ENCODE data around the gene WWOX.

Gene WWOX

GRCh38 chr16:78571898-78572358, 472.5 kb downstream of the WWOX start:
- no peaks in the 10 kb centered on the region for H3K27me3 ChIP-seq (ENCODE audit: control insufficient read depth in 2 of 2, insufficient read depth in 2 of 2, low read length in 2 of 2)
- H3K4me1 ChIP-seq (ENCODE audit: control insufficient read depth in 2 of 2, insufficient read depth in 2 of 2, low read length in 2 of 2) = no peaks in the 10 kb centered on the region
- H3K9me3 ChIP-seq (ENCODE audit: control insufficient read depth in 2 of 2, low read length in 2 of 2) = no peaks in the 10 kb centered on the region
- no peak overlapping the region for H3K4me3 ChIP-seq (ENCODE audit: low read length in 2 of 2)
- H3K9ac ChIP-seq (ENCODE audit: low read depth in 1 of 2, low read length in 2 of 2) = no peak overlapping the region
- H3K27ac ChIP-seq (ENCODE audit: low read depth in 2 of 2, low read length in 2 of 2) = no peak overlapping the region
- H3K36me3 ChIP-seq (ENCODE audit: control insufficient read depth in 2 of 2, insufficient read depth in 2 of 2, low read length in 2 of 2) = no peaks in the 10 kb centered on the region

DNA sequence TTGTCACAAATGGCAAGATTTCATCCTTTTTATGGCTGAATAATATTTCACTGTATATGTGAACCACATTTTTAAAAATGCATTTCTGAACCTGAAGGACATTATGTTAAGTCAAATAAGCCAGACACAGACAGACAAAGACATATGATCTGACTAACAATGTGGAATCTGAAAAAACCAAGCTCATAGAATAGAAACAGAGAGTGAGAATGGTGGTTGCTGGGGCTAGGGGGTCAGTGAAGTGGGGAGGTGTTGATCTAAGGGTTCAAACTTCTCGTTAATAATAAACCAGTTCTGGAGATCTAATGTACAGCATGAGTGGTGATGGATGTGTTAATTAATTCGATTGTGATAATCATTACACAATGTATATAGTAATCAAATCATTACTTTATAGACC, 475.1 kb downstream of the WWOX start:
- H3K27me3 ChIP-seq (ENCODE audit: control insufficient read depth in 2 of 2, insufficient read depth in 2 of 2, low read length in 2 of 2) = no peaks in the 10 kb centered on the region
- no peaks in the 10 kb centered on the region for H3K9me3 ChIP-seq (ENCODE audit: control insufficient read depth in 2 of 2, low read length in 2 of 2)
- no peak overlapping the region for H3K9ac ChIP-seq (ENCODE audit: low read depth in 1 of 2, low read length in 2 of 2)
- H3K36me3 ChIP-seq (ENCODE audit: control insufficient read depth in 2 of 2, insufficient read depth in 2 of 2, low read length in 2 of 2) = no peaks in the 10 kb centered on the region
- no peak overlapping the region for H3K4me3 ChIP-seq (ENCODE audit: low read length in 2 of 2)
- H3K27ac ChIP-seq (ENCODE audit: low read depth in 2 of 2, low read length in 2 of 2) = no peak overlapping the region
- no peaks in the 10 kb centered on the region for H3K4me1 ChIP-seq (ENCODE audit: control insufficient read depth in 2 of 2, insufficient read depth in 2 of 2, low read length in 2 of 2)

DNA sequence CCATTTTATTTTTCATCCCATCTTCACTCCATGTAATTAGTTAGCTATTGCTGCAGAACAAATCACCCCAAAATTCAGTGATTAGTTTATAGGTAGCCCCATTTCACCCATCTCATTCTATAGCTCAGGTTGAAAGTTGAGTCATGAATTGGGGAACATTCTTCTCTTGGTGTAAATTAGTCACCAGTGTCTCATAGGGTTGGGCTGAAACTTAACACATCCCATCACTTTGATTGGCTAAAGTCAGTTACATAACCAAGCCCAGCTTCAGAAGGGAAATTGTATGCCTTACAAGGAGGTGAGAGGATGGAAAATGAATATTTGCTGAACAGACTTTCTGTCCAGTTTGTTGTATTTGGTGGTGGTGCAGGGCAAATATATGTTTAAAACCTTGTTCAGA, 477.5 kb downstream of the WWOX start:
- Histone ChIP-seq H3K4me1 (ENCODE audit: control insufficient read depth in 2 of 2, insufficient read depth in 2 of 2, low read length in 2 of 2) (no peaks in the 10 kb centered on the region), H3K27me3 (ENCODE audit: control insufficient read depth in 2 of 2, insufficient read depth in 2 of 2, low read length in 2 of 2) (no peaks in the 10 kb centered on the region), H3K9ac (ENCODE audit: low read depth in 1 of 2, low read length in 2 of 2) (no peak overlapping the region), H3K9me3 (ENCODE audit: control insufficient read depth in 2 of 2, low read length in 2 of 2) (no peaks in the 10 kb centered on the region), H3K4me3 (ENCODE audit: low read length in 2 of 2) (no peak overlapping the region), H3K36me3 (ENCODE audit: control insufficient read depth in 2 of 2, insufficient read depth in 2 of 2, low read length in 2 of 2) (no peaks in the 10 kb centered on the region), H3K27ac (ENCODE audit: low read depth in 2 of 2, low read length in 2 of 2) (no peak overlapping the region)

- Histone ChIP-seq H3K27ac (ENCODE audit: low read depth in 2 of 2, low read length in 2 of 2) (no peak overlapping the region), H3K9me3 (ENCODE audit: control insufficient read depth in 2 of 2, low read length in 2 of 2) (no peaks in the 10 kb centered on the region), H3K9ac (ENCODE audit: low read depth in 1 of 2, low read length in 2 of 2) (no peak overlapping the region), H3K4me3 (ENCODE audit: low read length in 2 of 2) (no peak overlapping the region), H3K27me3 (ENCODE audit: control insufficient read depth in 2 of 2, insufficient read depth in 2 of 2, low read length in 2 of 2) (no peaks in the 10 kb centered on the region), H3K36me3 (ENCODE audit: control insufficient read depth in 2 of 2, insufficient read depth in 2 of 2, low read length in 2 of 2) (no peaks in the 10 kb centered on the region), H3K4me1 (ENCODE audit: control insufficient read depth in 2 of 2, insufficient read depth in 2 of 2, low read length in 2 of 2) (no peaks in the 10 kb centered on the region)
Measured at GRCh38 chr16:78577630-78578029, 478.2 kb downstream of the WWOX start.

DNA sequence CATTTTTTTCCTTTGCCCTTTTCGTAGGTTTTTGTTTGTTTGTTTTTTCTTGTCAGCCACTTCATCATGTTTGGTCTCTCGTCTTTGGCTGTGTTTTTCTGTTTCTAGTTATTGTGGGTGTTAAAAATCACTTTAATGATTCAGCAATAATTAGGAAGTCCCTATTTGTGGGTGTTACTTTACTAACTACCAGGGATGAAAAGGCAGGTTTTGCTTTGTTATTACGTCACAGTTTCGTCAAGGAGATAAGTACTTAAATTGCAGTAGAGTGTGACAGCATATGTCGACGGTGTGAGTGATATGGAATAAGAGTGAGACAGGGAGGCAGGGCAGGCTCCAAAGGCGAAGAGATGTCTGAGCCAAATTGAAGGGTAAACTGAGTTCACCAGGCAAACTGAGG, 479.6 kb downstream of the WWOX start:
- H3K36me3 ChIP-seq (ENCODE audit: control insufficient read depth in 2 of 2, insufficient read depth in 2 of 2, low read length in 2 of 2) = no peaks in the 10 kb centered on the region
- H3K9me3 ChIP-seq (ENCODE audit: control insufficient read depth in 2 of 2, low read length in 2 of 2) = no peaks in the 10 kb centered on the region
- no peak overlapping the region for H3K9ac ChIP-seq (ENCODE audit: low read depth in 1 of 2, low read length in 2 of 2)
- no peak overlapping the region for H3K27ac ChIP-seq (ENCODE audit: low read depth in 2 of 2, low read length in 2 of 2)
- no peaks in the 10 kb centered on the region for H3K27me3 ChIP-seq (ENCODE audit: control insufficient read depth in 2 of 2, insufficient read depth in 2 of 2, low read length in 2 of 2)
- no peak overlapping the region for H3K4me3 ChIP-seq (ENCODE audit: low read length in 2 of 2)
- no peaks in the 10 kb centered on the region for H3K4me1 ChIP-seq (ENCODE audit: control insufficient read depth in 2 of 2, insufficient read depth in 2 of 2, low read length in 2 of 2)

GRCh38 chr16:78583441-78583840, 484.0 kb downstream of the WWOX start:
- no peaks in the 10 kb centered on the region for H3K36me3 ChIP-seq (ENCODE audit: control insufficient read depth in 2 of 2, insufficient read depth in 2 of 2, low read length in 2 of 2)
- H3K4me3 ChIP-seq (ENCODE audit: low read length in 2 of 2) = no peak overlapping the region
- H3K27me3 ChIP-seq (ENCODE audit: control insufficient read depth in 2 of 2, insufficient read depth in 2 of 2, low read length in 2 of 2) = no peaks in the 10 kb centered on the region
- H3K4me1 ChIP-seq (ENCODE audit: control insufficient read depth in 2 of 2, insufficient read depth in 2 of 2, low read length in 2 of 2) = no peaks in the 10 kb centered on the region
- H3K9ac ChIP-seq (ENCODE audit: low read depth in 1 of 2, low read length in 2 of 2) = no peak overlapping the region
- H3K27ac ChIP-seq (ENCODE audit: low read depth in 2 of 2, low read length in 2 of 2) = no peak overlapping the region
- no peaks in the 10 kb centered on the region for H3K9me3 ChIP-seq (ENCODE audit: control insufficient read depth in 2 of 2, low read length in 2 of 2)

DNA sequence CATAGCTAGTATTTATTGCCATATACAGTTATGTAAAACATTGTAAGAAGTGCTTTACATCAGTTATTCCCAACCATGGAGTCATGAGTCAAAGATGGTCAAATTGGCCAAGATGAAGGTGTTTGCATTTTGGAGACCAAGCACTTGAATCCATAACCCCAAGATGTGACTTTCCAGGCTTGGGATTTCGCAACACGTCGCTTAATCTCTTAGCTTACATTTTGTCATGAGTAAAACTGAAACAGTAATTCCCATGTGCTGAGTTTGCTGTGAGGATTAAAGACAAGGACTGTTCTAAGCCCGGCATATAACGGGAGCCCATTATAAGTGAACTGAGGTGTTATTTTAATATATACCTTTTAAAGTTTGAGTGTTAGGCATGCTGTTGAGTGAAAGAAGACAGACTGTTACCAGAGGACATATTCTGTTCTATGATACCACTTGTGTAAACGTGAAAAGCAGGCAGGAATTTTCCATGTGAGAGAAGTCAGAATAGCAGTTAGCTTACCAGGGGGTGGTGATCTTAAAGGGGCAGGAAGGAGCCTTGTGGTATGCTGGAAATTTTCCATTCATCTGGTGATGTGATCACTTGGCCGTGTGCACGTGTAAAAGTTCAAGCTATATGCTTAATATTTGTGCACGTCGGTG, 484.9 kb downstream of the WWOX start:
- Histone ChIP-seq H3K4me1 (ENCODE audit: control insufficient read depth in 2 of 2, insufficient read depth in 2 of 2, low read length in 2 of 2) (no peaks in the 10 kb centered on the region), H3K36me3 (ENCODE audit: control insufficient read depth in 2 of 2, insufficient read depth in 2 of 2, low read length in 2 of 2) (no peaks in the 10 kb centered on the region), H3K27ac (ENCODE audit: low read depth in 2 of 2, low read length in 2 of 2) (no peak overlapping the region), H3K27me3 (ENCODE audit: control insufficient read depth in 2 of 2, insufficient read depth in 2 of 2, low read length in 2 of 2) (no peaks in the 10 kb centered on the region), H3K4me3 (ENCODE audit: low read length in 2 of 2) (no peak overlapping the region), H3K9ac (ENCODE audit: low read depth in 1 of 2, low read length in 2 of 2) (no peak overlapping the region), H3K9me3 (ENCODE audit: control insufficient read depth in 2 of 2, low read length in 2 of 2) (no peaks in the 10 kb centered on the region)

DNA sequence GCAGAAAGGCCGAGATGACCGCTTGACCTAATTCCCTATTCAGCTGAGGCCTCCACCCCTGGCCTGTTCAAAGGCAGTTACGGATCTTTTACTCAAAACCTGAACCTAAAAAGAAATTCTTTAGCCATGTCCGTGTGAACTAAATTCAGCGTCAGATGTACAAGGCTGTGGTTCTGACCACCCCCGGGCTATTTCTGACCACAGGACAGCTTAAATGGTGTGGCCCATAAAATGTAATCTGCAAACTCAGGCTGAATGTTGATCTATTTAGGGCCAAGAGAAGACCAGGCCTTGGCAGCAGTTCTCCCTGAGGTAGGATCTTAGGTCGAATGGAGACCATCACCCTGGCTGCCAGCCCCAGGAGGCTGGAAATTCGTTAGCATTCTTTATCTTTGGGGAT, 485.5 kb downstream of the WWOX start:
- no peaks in the 10 kb centered on the region for H3K4me1 ChIP-seq (ENCODE audit: control insufficient read depth in 2 of 2, insufficient read depth in 2 of 2, low read length in 2 of 2)
- no peak overlapping the region for H3K27ac ChIP-seq (ENCODE audit: low read depth in 2 of 2, low read length in 2 of 2)
- no peaks in the 10 kb centered on the region for H3K27me3 ChIP-seq (ENCODE audit: control insufficient read depth in 2 of 2, insufficient read depth in 2 of 2, low read length in 2 of 2)
- no peaks in the 10 kb centered on the region for H3K9me3 ChIP-seq (ENCODE audit: control insufficient read depth in 2 of 2, low read length in 2 of 2)
- no peak overlapping the region for H3K9ac ChIP-seq (ENCODE audit: low read depth in 1 of 2, low read length in 2 of 2)
- H3K36me3 ChIP-seq (ENCODE audit: control insufficient read depth in 2 of 2, insufficient read depth in 2 of 2, low read length in 2 of 2) = no peaks in the 10 kb centered on the region
- no peak overlapping the region for H3K4me3 ChIP-seq (ENCODE audit: low read length in 2 of 2)

DNA sequence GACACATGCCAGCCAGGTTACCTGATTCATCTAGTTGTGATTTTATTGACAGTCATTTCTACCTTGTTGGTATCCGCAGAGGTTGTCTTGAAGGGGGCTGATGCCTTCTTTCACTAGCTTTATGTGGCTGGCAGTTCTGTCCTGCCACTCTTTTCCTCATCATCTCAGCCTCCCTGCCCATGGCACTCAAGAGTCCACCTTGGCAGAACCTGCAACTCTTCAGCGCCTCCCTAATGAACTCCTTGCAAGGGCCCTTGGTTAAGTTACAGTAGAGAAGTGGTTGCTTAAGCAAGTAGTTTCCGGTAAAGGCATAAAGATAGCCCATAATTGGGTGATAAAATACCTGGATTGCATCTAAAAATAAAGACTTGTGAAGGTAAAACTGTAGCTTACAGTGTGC, 489.9 kb downstream of the WWOX start:
- Histone ChIP-seq H3K36me3 (ENCODE audit: control insufficient read depth in 2 of 2, insufficient read depth in 2 of 2, low read length in 2 of 2) (no peaks in the 10 kb centered on the region), H3K9me3 (ENCODE audit: control insufficient read depth in 2 of 2, low read length in 2 of 2) (no peaks in the 10 kb centered on the region), H3K27ac (ENCODE audit: low read depth in 2 of 2, low read length in 2 of 2) (no peak overlapping the region), H3K4me1 (ENCODE audit: control insufficient read depth in 2 of 2, insufficient read depth in 2 of 2, low read length in 2 of 2) (no peaks in the 10 kb centered on the region), H3K4me3 (ENCODE audit: low read length in 2 of 2) (no peak overlapping the region), H3K9ac (ENCODE audit: low read depth in 1 of 2, low read length in 2 of 2) (no peak overlapping the region), H3K27me3 (ENCODE audit: control insufficient read depth in 2 of 2, insufficient read depth in 2 of 2, low read length in 2 of 2) (no peaks in the 10 kb centered on the region)

GRCh38 chr16:78591682-78592103, 492.2 kb downstream of the WWOX start:
- no peak overlapping the region for H3K4me3 ChIP-seq (ENCODE audit: low read length in 2 of 2)
- H3K9ac ChIP-seq (ENCODE audit: low read depth in 1 of 2, low read length in 2 of 2) = no peak overlapping the region
- H3K27ac ChIP-seq (ENCODE audit: low read depth in 2 of 2, low read length in 2 of 2) = no peak overlapping the region
- no peaks in the 10 kb centered on the region for H3K4me1 ChIP-seq (ENCODE audit: control insufficient read depth in 2 of 2, insufficient read depth in 2 of 2, low read length in 2 of 2)
- no peaks in the 10 kb centered on the region for H3K36me3 ChIP-seq (ENCODE audit: control insufficient read depth in 2 of 2, insufficient read depth in 2 of 2, low read length in 2 of 2)
- no peaks in the 10 kb centered on the region for H3K27me3 ChIP-seq (ENCODE audit: control insufficient read depth in 2 of 2, insufficient read depth in 2 of 2, low read length in 2 of 2)
- no peaks in the 10 kb centered on the region for H3K9me3 ChIP-seq (ENCODE audit: control insufficient read depth in 2 of 2, low read length in 2 of 2)

- no peak overlapping the region for H3K27ac ChIP-seq (ENCODE audit: low read depth in 2 of 2, low read length in 2 of 2)
- no peaks in the 10 kb centered on the region for H3K9me3 ChIP-seq (ENCODE audit: control insufficient read depth in 2 of 2, low read length in 2 of 2)
- no peaks in the 10 kb centered on the region for H3K36me3 ChIP-seq (ENCODE audit: control insufficient read depth in 2 of 2, insufficient read depth in 2 of 2, low read length in 2 of 2)
- no peaks in the 10 kb centered on the region for H3K27me3 ChIP-seq (ENCODE audit: control insufficient read depth in 2 of 2, insufficient read depth in 2 of 2, low read length in 2 of 2)
- H3K9ac ChIP-seq (ENCODE audit: low read depth in 1 of 2, low read length in 2 of 2) = no peak overlapping the region
- no peaks in the 10 kb centered on the region for H3K4me1 ChIP-seq (ENCODE audit: control insufficient read depth in 2 of 2, insufficient read depth in 2 of 2, low read length in 2 of 2)
- no peak overlapping the region for H3K4me3 ChIP-seq (ENCODE audit: low read length in 2 of 2)
Measured at GRCh38 chr16:78592111-78592510, 492.7 kb downstream of the WWOX start.

Data from mucosa of rectum (tissue), 2 donors.